K562 (cell line): ENCODE data around the gene SLC40A1.
A peak's percentile ranks its signal among the peaks of the same experiment; 100 is the strongest.

Experiments
- CTCF ChIP-seq, 3 experiments: IDR thresholded peaks in 2 of 3; conservative IDR thresholded peaks in 1 of 3; 2 replicates each; pipeline ENCODE4 v1.5.1; 2011 to 2012; ENCODE audit warnings: low read length in 3 of 3, mild to moderate bottlenecking in 3 of 3, control low read depth in 2 of 3, improper control_type of control experiment in 1 of 3, inconsistent platforms in 1 of 3, low read depth in 1 of 3, mixed read lengths in 1 of 3, moderate library complexity in 1 of 3; ENCODE audit not compliant: insufficient read depth in 2 of 3
- ETS1 ChIP-seq: conservative IDR thresholded peaks from 2 replicates; pipeline ENCODE4 v1.6.1; 2011; ENCODE audit warnings: low read depth, mild to moderate bottlenecking, low read length; ENCODE audit not compliant: control insufficient read depth
- GABPA ChIP-seq: fragments of 200-800 bp; sonication (Bioruptor generic); conservative IDR thresholded peaks from 2 replicates; pipeline ENCODE4 v1.6.1; 2016; ENCODE audit warnings: low read depth, missing genetic modification characterization, missing compliant biosample characterization
- JUNB ChIP-seq: fragments of 450-650 bp; formaldehyde crosslinking; conservative IDR thresholded peaks from 2 replicates; pipeline ENCODE4 v1.4.0; 2020; ENCODE audit warnings: mild to moderate bottlenecking
- JUND ChIP-seq, 2 experiments: IDR thresholded peaks; 2 replicates in 1 of 2; 3 replicates in 1 of 2; pipeline ENCODE4 v1.6.1; 2011; ENCODE audit warnings: borderline replicate concordance in 2 of 2, low read depth in 2 of 2, low read length in 2 of 2, improper control_type of control experiment in 1 of 2, missing biosample characterization in 1 of 2, missing genetic modification characterization in 1 of 2, missing genetic modification reagents in 1 of 2
- MAZ ChIP-seq, 2 experiments: fragments of 450-650 bp in 1 of 2; sonication (generic) in 1 of 2; formaldehyde crosslinking; IDR thresholded peaks in 1 of 2; conservative IDR thresholded peaks in 1 of 2; 2 replicates each; pipeline versions ENCODE4 v1.4.0 to v1.5.0; 2020; ENCODE audit warnings: mild to moderate bottlenecking in 1 of 2, missing genetic modification reagents in 1 of 2
- MCM5 ChIP-seq: fragments of 450-650 bp; IDR thresholded peaks from 2 replicates; pipeline ENCODE4 v1.6.1; 2016; ENCODE audit warnings: low read depth
- NELFE ChIP-seq: IDR thresholded peaks from 2 replicates; pipeline ENCODE4 v1.6.1; 2011; ENCODE audit warnings: mild to moderate bottlenecking; ENCODE audit not compliant: insufficient read depth, insufficient read length
- POLR2A ChIP-seq: fragments of 450-650 bp; conservative IDR thresholded peaks from 2 replicates; pipeline ENCODE4 v1.6.1; 2016
- POLR2AphosphoS5 ChIP-seq: IDR thresholded peaks from 2 replicates; pipeline ENCODE4 v1.6.1; 2011; ENCODE audit warnings: mild to moderate bottlenecking, low read depth, low read length, moderate library complexity; ENCODE audit not compliant: control insufficient read depth, insufficient read depth
- SIN3B ChIP-seq: fragments of 450-650 bp; IDR thresholded peaks from 2 replicates; pipeline ENCODE4 v1.6.1; 2017; ENCODE audit warnings: low read depth, mild to moderate bottlenecking, moderate library complexity
- TBP ChIP-seq: optimal IDR thresholded peaks from 2 replicates; pipeline ENCODE3; 2011; ENCODE audit warnings: low read depth, low read length, improper control_type of control experiment

- TF ChIP-seq GABPA (no peak), JUND (IDR thresholded peaks at IDR 0.05; ENCODE audit: borderline replicate concordance, low read depth, low read length) (peak; percentile 77), JUND (tag; IDR thresholded peaks at IDR 0.05; ENCODE audit: borderline replicate concordance, low read depth, low read length) (peak; percentile 46; the same call in 1 of the 3 replicates), CTCF (IDR thresholded peaks at IDR 0.05 in 2 of 3, conservative IDR thresholded peaks at IDR 0.05 in 1 of 3; ENCODE audit: insufficient read depth in 2 of 3, low read depth in 1 of 3, low read length in 3 of 3) (no peak), POLR2AphosphoS5 (peak; percentile 63; the same call in 1 of the 2 replicates), MCM5 (no peak), SIN3B (no peak), JUNB (no peak), POLR2A (peak; percentile 56; the same call in 1 of the 2 replicates), ETS1 (no peak), MAZ (CRISPR knock-in tag; conservative IDR thresholded peaks at IDR 0.05 in 1 of 2, IDR thresholded peaks at IDR 0.05 in 1 of 2) (0 out of 4 replicates have a peak, but pooled peaks of 1 of the 2 experiments have one; percentile 11), TBP (peak; percentile 59), NELFE (no peak)
Measured at GRCh38 chr2:189613077-189613636, 32.6 kb upstream of the SLC40A1 start.
